GF-D8 (cell line): ENCODE data around the gene RIGI.
"Not testable (repeated sequence)": the region's sequence is repeated elsewhere in the genome, so short reads cannot be mapped to it uniquely, and the experiment has no call there.

Experiments used
- DNase-seq: peaks from one replicate; lab custom pipeline; 2025; lab: John Stamatoyannopoulos, UW

RIGI gene

GRCh38 chr9:32526707-32527048 lies 682 bp upstream of the RIGI start:
- no peak for DNase-seq

- DNase-seq: no peak
These were observed 326 bp downstream of the RIGI start for GRCh38 chr9:32525709-32526030.

GRCh38 chr9:32524892-32525708 lies 896 bp downstream of the RIGI start:
- no peak for DNase-seq

- DNase-seq: not testable (repeated sequence)
These were observed 1.5 kb downstream of the RIGI start for GRCh38 chr9:32524558-32524891.

GRCh38 chr9:32523910-32524309 lies 2.1 kb downstream of the RIGI start:
- no peak for DNase-seq

- no peak for DNase-seq
These were observed 7.7 kb downstream of the RIGI start for GRCh38 chr9:32518276-32518675.

- DNase-seq: no peak
These were observed 9.8 kb downstream of the RIGI start for GRCh38 chr9:32516241-32516640.

- no peak for DNase-seq
These were observed 17.3 kb downstream of the RIGI start for GRCh38 chr9:32508728-32509127.

GRCh38 chr9:32503008-32503407 lies 23.0 kb downstream of the RIGI start:
- DNase-seq: no peak

GRCh38 chr9:32502464-32502863 lies 23.5 kb downstream of the RIGI start:
- DNase-seq: no peak

- no peak for DNase-seq
These were observed 24.1 kb downstream of the RIGI start for GRCh38 chr9:32501868-32502267.

GRCh38 chr9:32500768-32501167 lies 25.2 kb downstream of the RIGI start:
- DNase-seq: no peak

- no peak for DNase-seq
These were observed 28.1 kb downstream of the RIGI start for GRCh38 chr9:32497921-32498320.

- DNase-seq: no peak
These were observed 35.4 kb downstream of the RIGI start for GRCh38 chr9:32490601-32491000.

- no peak for DNase-seq
These were observed 38.0 kb downstream of the RIGI start for GRCh38 chr9:32487981-32488380.

- DNase-seq: no peak
These were observed 39.0 kb downstream of the RIGI start for GRCh38 chr9:32486839-32487562.

- no peak for DNase-seq
These were observed 42.7 kb downstream of the RIGI start for GRCh38 chr9:32483343-32483742.
